ENCODE measurements around the gene NDUFS7. TPM values are rescaled to one million over a fixed set of nuclear protein-coding genes. Genes with fewer than 3 reads are reported as not detected.
A peak's percentile ranks its signal among the peaks of the same experiment; 100 is the strongest.

The NDUFS7 gene
- total RNA-seq, 6 donors from 2014 or later, result 38.8 to 121 (median 100) TPM

GRCh38 chr19:1379961-1380489 is 3.7 kb upstream of the NDUFS7 start:
- H3K27me3 ChIP-seq, result no peaks in the 10 kb centered on the region
- no peak overlapping the region for H3K4me3 ChIP-seq
- peaks cover 0 to 23% (median 12%) of the 10 kb centered on the region in 4 donors for H3K36me3 ChIP-seq
- no peak overlapping the region for H3K27ac ChIP-seq
- ATAC-seq (ENCODE audit: low FRiP score in 2 of 2) (no peak), DNase-seq (no peak)
- 82 to 83% methylated on average over 6 to 12 of the region's 12 CpGs for WGBS, 2 donors
- TF ChIP-seq POLR2AphosphoS5 (IDR thresholded peaks at IDR 0.05) (no peak), POLR2A (IDR thresholded peaks at IDR 0.05) (no peak), CTCF (IDR thresholded peaks at IDR 0.05) (no peak), EP300 (IDR thresholded peaks at IDR 0.05) (no peak)
- H3K9me3 ChIP-seq, result no peaks in the 10 kb centered on the region
- H3K4me1 ChIP-seq, result peaks cover 6 to 10% (median 10%) of the 10 kb centered on the region in 4 donors

DNA sequence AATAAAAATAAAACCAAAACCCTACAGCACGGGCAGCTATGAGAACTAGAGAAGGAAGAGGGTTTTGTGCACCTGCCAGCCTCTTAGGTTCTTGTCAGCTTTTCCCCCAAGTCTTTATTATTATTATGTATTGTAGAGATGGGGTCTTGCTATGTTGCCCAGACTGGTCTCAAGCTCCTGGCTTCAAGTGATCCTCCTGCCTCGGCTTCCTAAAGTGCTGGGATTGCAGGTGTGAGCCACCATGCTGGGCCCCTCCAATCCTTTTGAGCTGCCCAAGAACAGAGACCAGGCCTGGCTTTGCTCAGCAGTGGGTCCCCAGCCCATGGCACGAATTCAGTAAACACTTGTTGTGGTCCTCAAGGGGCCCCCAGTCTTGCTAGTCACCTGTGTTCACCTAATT is 1.5 kb upstream of the NDUFS7 start:
- no peak overlapping the region for H3K27ac ChIP-seq
- no peaks in the 10 kb centered on the region for H3K9me3 ChIP-seq
- TF ChIP-seq POLR2AphosphoS5 (IDR thresholded peaks at IDR 0.05), result no peak
- no peak for TF ChIP-seq EP300 (IDR thresholded peaks at IDR 0.05)
- no peak for TF ChIP-seq CTCF (IDR thresholded peaks at IDR 0.05)
- TF ChIP-seq POLR2A (IDR thresholded peaks at IDR 0.05), result no peak
- WGBS, 2 donors, result 76 to 88% methylated on average over 3 of the region's 3 CpGs
- peaks cover 10 to 28% (median 19%) of the 10 kb centered on the region in 4 donors for H3K4me1 ChIP-seq
- no peak for DNase-seq
- H3K4me3 ChIP-seq, result no peak overlapping the region
- no peaks in the 10 kb centered on the region for H3K27me3 ChIP-seq
- ATAC-seq (ENCODE audit: low FRiP score in 2 of 2), result no peak
- H3K36me3 ChIP-seq, result peaks cover 0 to 24% (median 5%) of the 10 kb centered on the region in 4 donors

DNA sequence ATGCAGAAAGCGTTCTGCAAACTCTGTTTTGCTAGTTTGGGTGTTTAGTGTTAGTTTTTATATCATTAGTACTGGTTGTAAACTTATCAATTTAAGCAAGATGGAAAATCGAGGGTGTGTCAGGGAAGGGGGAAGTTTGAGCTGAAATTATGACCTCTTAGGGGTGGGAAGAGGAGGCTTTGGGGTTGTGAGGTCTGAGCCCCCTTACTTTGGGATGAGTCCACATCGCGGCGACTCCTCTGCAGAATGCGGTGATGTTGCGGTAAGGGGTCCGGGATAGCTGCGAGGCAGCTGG is 743 bp upstream of the NDUFS7 start:
- Histone ChIP-seq H3K9me3 (no peaks in the 10 kb centered on the region), H3K27me3 (no peaks in the 10 kb centered on the region), H3K4me3 (peak overlapping the region in 2 of 4 donors; percentile 97 to 100), H3K27ac (peak overlapping the region in 3 of 4 donors; percentile 88 to 94 (median 89)), H3K4me1 (peaks cover 10 to 31% (median 19%) of the 10 kb centered on the region in 4 donors), H3K36me3 (peaks cover 0 to 20% (median 2%) of the 10 kb centered on the region in 4 donors)
- ATAC-seq (ENCODE audit: low FRiP score in 2 of 2) (no peak), DNase-seq (no peak)
- TF ChIP-seq CTCF (IDR thresholded peaks at IDR 0.05) (no peak), EP300 (IDR thresholded peaks at IDR 0.05) (no peak), POLR2A (IDR thresholded peaks at IDR 0.05) (no peak)
- WGBS, 2 donors, result 17 to 18% methylated on average over 8 to 9 of the region's 9 CpGs

- Histone ChIP-seq H3K4me3 (peak overlapping the region; percentile 63 to 100 (median 96)), H3K27me3 (no peaks in the 10 kb centered on the region), H3K4me1 (peaks cover 10 to 31% (median 19%) of the 10 kb centered on the region in 4 donors), H3K9me3 (no peaks in the 10 kb centered on the region), H3K27ac (peak overlapping the region; percentile 87 to 94 (median 88)), H3K36me3 (peaks cover 0 to 24% (median 11%) of the 10 kb centered on the region in 4 donors)
- 0% methylated on average over 2 to 10 of the region's 23 CpGs for WGBS, 2 donors
- no peak for TF ChIP-seq CTCF (IDR thresholded peaks at IDR 0.05)
- TF ChIP-seq POLR2A (IDR thresholded peaks at IDR 0.05), result no peak
- TF ChIP-seq POLR2AphosphoS5 (IDR thresholded peaks at IDR 0.05), result no peak
- no peak for TF ChIP-seq EP300 (IDR thresholded peaks at IDR 0.05)
- DNase-seq, result no peak
- no peak for ATAC-seq (ENCODE audit: low FRiP score in 2 of 2)
These were observed 367 bp downstream of the NDUFS7 start for GRCh38 chr19:1384085-1384462.

- WGBS, 2 donors, result 30 to 31% methylated on average over 17 of the region's 17 CpGs
- no peak for TF ChIP-seq EP300 (IDR thresholded peaks at IDR 0.05)
- TF ChIP-seq POLR2AphosphoS5 (IDR thresholded peaks at IDR 0.05), result no peak
- TF ChIP-seq POLR2A (IDR thresholded peaks at IDR 0.05), result no peak
- TF ChIP-seq CTCF (IDR thresholded peaks at IDR 0.05), result no peak
These were observed 887 bp downstream of the NDUFS7 start for GRCh38 chr19:1384478-1385110.

More at GRCh38 chr19:1384478-1385110, 887 bp downstream of the NDUFS7 start:
- no peak for DNase-seq
- H3K4me3 ChIP-seq, result peak overlapping the region; percentile 63 to 100 (median 96)
- H3K27me3 ChIP-seq, result no peaks in the 10 kb centered on the region
- H3K9me3 ChIP-seq, result no peaks in the 10 kb centered on the region
- H3K36me3 ChIP-seq, result peaks cover 0 to 29% (median 16%) of the 10 kb centered on the region in 4 donors
- peak overlapping the region; percentile 87 to 94 (median 88) for H3K27ac ChIP-seq
- no peak for ATAC-seq (ENCODE audit: low FRiP score in 2 of 2)
- peaks cover 10 to 31% (median 19%) of the 10 kb centered on the region in 4 donors for H3K4me1 ChIP-seq
